Heart right ventricle (tissue), 16 donors: ENCODE data around the gene GRAP2. TPM values are rescaled to one million over a fixed set of nuclear protein-coding genes. Genes with fewer than 3 reads are reported as not detected.

Source experiments
- ATAC-seq, 8 donors: fragments of 200-7000 bp; cut with Tn5 transposase; one replicate each; pipeline ENCODE4 v1.9.1; 2020; ENCODE audit warnings: mild to moderate bottlenecking in 8 of 8, moderate library complexity in 8 of 8, moderate number of reproducible peaks in 1 of 8
- DNase-seq, 2 donors: peaks; one replicate each; pipeline ENCODE4 v3.0.0-alpha.2; 2020
- H3K27ac ChIP-seq, 10 donors: fragments of 200-600 bp; sonication (generic) in 2 of 10; one replicate each; pipeline versions ENCODE4 v1.5.0 to v1.8.0; 2020 to 2022; ENCODE audit warnings: mild to moderate bottlenecking in 3 of 10
- H3K27me3 ChIP-seq, 7 donors: fragments of 200-600 bp; one replicate each; pipeline ENCODE4 v1.8.0; 2021 to 2022; ENCODE audit warnings: mild to moderate bottlenecking in 2 of 7
- H3K36me3 ChIP-seq, 9 donors: fragments of 200-600 bp; sonication (generic) in 1 of 9; one replicate each; pipeline versions ENCODE4 v1.5.0 to v1.8.0; 2020 to 2022; ENCODE audit warnings: mild to moderate bottlenecking in 2 of 9
- H3K4me1 ChIP-seq, 9 donors: fragments of 200-600 bp; sonication (generic) in 1 of 9; one replicate each; pipeline versions ENCODE4 v1.5.0 to v1.8.0; 2020 to 2022; ENCODE audit warnings: mild to moderate bottlenecking in 4 of 9
- H3K4me3 ChIP-seq, 10 donors: fragments of 200-600 bp; sonication (generic) in 2 of 10; one replicate each; pipeline versions ENCODE4 v1.5.0 to v1.8.0; 2020 to 2022; ENCODE audit warnings: mild to moderate bottlenecking in 7 of 10, moderate library complexity in 2 of 10
- H3K9me3 ChIP-seq, 11 donors: fragments of 200-600 bp in 10 of 11; sonication (generic) in 2 of 11; one replicate each; pipeline versions ENCODE4 v1.5.0 to v1.8.0; 2013 to 2022; ENCODE audit warnings: mild to moderate bottlenecking in 2 of 11, control low read depth in 1 of 11, moderate library complexity in 1 of 11
- CTCF ChIP-seq, 9 donors: fragments of 200-600 bp; sonication (generic) in 2 of 9; IDR thresholded peaks; one replicate each; pipeline versions ENCODE4 v1.5.0 to v1.8.0; 2021 to 2022; ENCODE audit warnings: antibody characterized with exemption in 9 of 9, mild to moderate bottlenecking in 5 of 9, moderate library complexity in 1 of 9
- WGBS, 2 donors: extraction: QIAGEN DNeasy Blood & Tissue Kit; methylation state at CpG; one replicate each; pipeline ENCODE4 v1.1.7; 2013; ENCODE audit warnings: inconsistent platforms in 1 of 2; 5-methylcytosine and 5-hydroxymethylcytosine counted together
- intact Hi-C, 10 donors: fragments of 100-400 bp; cut with DNase I; formaldehyde crosslinking; loops; one replicate each; pipeline versions ENCODE4 v1.11.1 to v1.14.2; 2022
- polyA plus RNA-seq, 2 donors: library from polyadenylated mRNA; stranded (reverse); fragments of 200-250 nt; gene quantifications; one replicate each; pipeline ENCODE4 v1.2.3, GENCODE V29; 2013
- total RNA-seq, 10 donors: library from RNA; stranded (reverse); fragmentation: NEBNext Ultra II Directional in 3 of 10; extraction: Animal tissue kit (Norgen Biotek cat#: 25700) in 3 of 10; gene quantifications; one replicate each; pipeline versions ENCODE4 v1.2.1 to v1.2.4, GENCODE V29; 2021 to 2023
- donor health status: Arrhythmogenic right ventricular cardiomyopathy.
- donor health status: ischemic (EF 13 %, LVEDD 7.1; RV severe dilation, severe dysfunction).
- donor health status: healthy with polysubstance abuse.
- donor health status: DM: no; HTN: yes; CAD: no.
- donor health status: DM: no; HTN: no; CAD: no.
- donor health status: ischemic (EF 25% LVEDD 6.9; RV normal size, moderate dysfunction).
- donor health status: ischemic (EF 25% LVEDD 5.7; RV mildly dilated, moderate dysfunction).
- donor health status: healthy.
- donor health status: DM: yes; HTN: yes; CAD: no.
- donor health status: Ischemic cardiomyopathy.
- donor health status: ischemic (EF 35%, LVEDD 5.7; RV mildly dilated, moderate dysfunction).
- donor health status: nonischemic (EF 11% LVEDD 7.7; RV severe dilation, severe dysfunction).
- donor health status: DM: yes; HTN: yes; CAD: no.
- donor health status: PGD.
- donor health status: ischemic (EF 29% LVEDD 5.4; RV normal size, mild dysfunction).
- donor health status: nonischemic (EF 23%, LVEDD 6.1; RV moderate dilation, normal function).

Gene GRAP2
- total and polyA plus RNA-seq, 12 donors, result 0.19 to 5.6 (median 0.60) TPM

DNA sequence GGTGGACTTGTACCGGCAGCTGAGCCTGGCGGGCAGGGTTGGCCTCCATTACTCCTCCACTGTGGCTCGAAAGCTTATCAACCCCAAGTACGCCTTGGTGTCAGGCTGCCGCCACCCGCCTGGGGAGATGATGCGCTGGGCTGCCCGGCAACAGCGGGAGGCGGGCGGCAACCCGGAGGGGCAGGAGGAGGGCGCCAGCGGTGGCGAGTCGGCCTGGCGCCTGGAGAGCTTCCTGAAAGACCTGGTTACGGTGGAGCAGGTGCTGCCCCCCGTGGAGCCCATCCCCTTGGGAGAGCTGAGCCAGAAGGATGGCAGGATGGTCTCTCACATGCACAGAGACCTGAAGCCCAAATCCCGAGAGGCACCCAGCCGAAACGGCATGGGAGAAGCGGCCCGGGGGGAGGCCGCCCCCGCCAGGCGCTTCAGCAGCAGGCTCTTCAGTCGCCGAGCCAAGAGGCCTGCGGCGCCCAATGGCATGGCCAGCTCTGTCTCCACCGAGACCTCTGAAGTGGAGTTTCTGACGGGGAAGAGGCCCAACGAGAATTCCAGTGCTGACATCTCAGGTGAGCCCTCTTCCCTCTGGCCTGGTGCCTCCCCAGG, 120.6 kb downstream of the GRAP2 start:
- H3K27ac ChIP-seq, result no peak overlapping the region
- peaks cover 0 to 8% (median 6%) of the 10 kb centered on the region in 9 donors for H3K4me1 ChIP-seq
- no peak for DNase-seq
- no peaks in the 10 kb centered on the region for H3K36me3 ChIP-seq
- H3K9me3 ChIP-seq, result no peaks in the 10 kb centered on the region
- ATAC-seq, result no peak
- WGBS, 2 donors, result 87 to 89% methylated on average over 34 of the region's 34 CpGs
- no peak for TF ChIP-seq CTCF (IDR thresholded peaks at IDR 0.05)
- H3K4me3 ChIP-seq, result no peak overlapping the region
- H3K27me3 ChIP-seq, result peaks cover 0 to 12% (median 0%) of the 10 kb centered on the region in 7 donors
- intact Hi-C loops, result loop anchor here in 8 of 10 donors (5.0 to 10.0 kb wide), 9 partner anchors 79 to 489 kb away; partner anchors contain the start of gene RPS19BP1 (in 1 of the 8)

- ATAC-seq (no peak), DNase-seq (no peak)
- no peak overlapping the region for H3K27ac ChIP-seq
- peaks cover 0 to 8% (median 6%) of the 10 kb centered on the region in 9 donors for H3K4me1 ChIP-seq
- no peak for TF ChIP-seq CTCF (IDR thresholded peaks at IDR 0.05)
- 81 to 82% methylated on average over 11 of the region's 11 CpGs for WGBS, 2 donors
- H3K27me3 ChIP-seq, result peaks cover 0 to 12% (median 0%) of the 10 kb centered on the region in 7 donors
- no peak overlapping the region for H3K4me3 ChIP-seq
- intact Hi-C loops, result loop anchor here in 8 of 10 donors (2.0 to 10.0 kb wide), 10 partner anchors 80 to 490 kb away; partner anchors contain the start of gene RPS19BP1 (in 1 of the 8)
- H3K9me3 ChIP-seq, result no peaks in the 10 kb centered on the region
- H3K36me3 ChIP-seq, result no peaks in the 10 kb centered on the region
These were observed 121.8 kb downstream of the GRAP2 start for GRCh38 chr22:40022536-40023240.

Other genes starting within 250 kb of the GRAP2 start
- gene ENTHD1, start 7.3 kb upstream of the GRAP2 start, total RNA-seq, result under 1 TPM in 1 of 10 donors, not detected in 9; 0.09 TPM
- gene ENTHD1, start 7.3 kb upstream of the GRAP2 start, polyA plus RNA-seq, result not detected
- gene TMA7B, start 59.3 kb downstream of the GRAP2 start, total RNA-seq, result not detected
- not detected for gene TMA7B, start 59.3 kb downstream of the GRAP2 start, polyA plus RNA-seq
- gene FAM83F, start 93.9 kb downstream of the GRAP2 start, total RNA-seq, result 1 to 10 TPM; 1.3 to 9.7 (median 3.1) TPM
- gene FAM83F, start 93.9 kb downstream of the GRAP2 start, polyA plus RNA-seq, result 1 to 10 TPM; 1.1 to 1.2 TPM